Measurements from ENCODE around the gene LRFN4. TPM values are rescaled to one million over a fixed set of nuclear protein-coding genes. Genes with fewer than 3 reads are reported as not detected.

Gene LRFN4
- total RNA-seq, 2 donors from 2014 or later = 8.6 to 13.2 TPM

GRCh38 chr11:66866007-66866406, 9.1 kb downstream of the LRFN4 start:
- no peaks in the 10 kb centered on the region for H3K27me3 ChIP-seq
- no peaks in the 10 kb centered on the region for H3K4me1 ChIP-seq
- DNase-seq (ENCODE audit: low spot score) = no peak
- H3K36me3 ChIP-seq = no peaks in the 10 kb centered on the region
- TF ChIP-seq CTCF (IDR thresholded peaks at IDR 0.05) = no peak
- no peak overlapping the region for H3K27ac ChIP-seq
- H3K9me3 ChIP-seq = no peaks in the 10 kb centered on the region
- H3K4me3 ChIP-seq = no peak overlapping the region

DNA sequence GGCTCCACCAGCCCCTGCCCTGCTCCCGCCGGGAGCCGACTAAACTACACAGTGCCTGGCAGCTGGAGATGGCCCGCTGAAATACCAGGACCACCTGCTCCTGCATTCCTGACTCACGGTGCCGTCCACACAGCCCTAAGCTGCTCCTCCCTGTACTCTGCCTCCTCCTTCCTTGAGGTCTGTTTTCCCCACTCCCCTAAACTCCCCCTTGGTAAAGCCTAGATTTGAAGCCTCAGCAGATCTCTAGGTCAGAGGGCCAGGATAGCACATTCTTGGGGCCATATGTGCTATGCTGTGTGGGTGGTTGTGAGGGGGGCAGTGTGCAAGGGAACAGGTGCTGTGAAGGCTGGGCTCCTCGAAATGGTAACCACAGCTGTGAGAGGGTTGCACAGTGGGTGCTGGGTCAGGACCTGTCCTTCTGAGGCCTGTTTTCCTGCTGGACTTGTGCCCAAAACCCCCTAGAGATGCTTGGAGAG, 9.7 kb downstream of the LRFN4 start:
- Histone ChIP-seq H3K36me3 (no peaks in the 10 kb centered on the region), H3K9me3 (no peaks in the 10 kb centered on the region), H3K4me1 (no peaks in the 10 kb centered on the region), H3K4me3 (no peak overlapping the region), H3K27me3 (no peaks in the 10 kb centered on the region), H3K27ac (no peak overlapping the region)
- DNase-seq (ENCODE audit: low spot score) = no peak
- no peak for TF ChIP-seq CTCF (IDR thresholded peaks at IDR 0.05)

DNA sequence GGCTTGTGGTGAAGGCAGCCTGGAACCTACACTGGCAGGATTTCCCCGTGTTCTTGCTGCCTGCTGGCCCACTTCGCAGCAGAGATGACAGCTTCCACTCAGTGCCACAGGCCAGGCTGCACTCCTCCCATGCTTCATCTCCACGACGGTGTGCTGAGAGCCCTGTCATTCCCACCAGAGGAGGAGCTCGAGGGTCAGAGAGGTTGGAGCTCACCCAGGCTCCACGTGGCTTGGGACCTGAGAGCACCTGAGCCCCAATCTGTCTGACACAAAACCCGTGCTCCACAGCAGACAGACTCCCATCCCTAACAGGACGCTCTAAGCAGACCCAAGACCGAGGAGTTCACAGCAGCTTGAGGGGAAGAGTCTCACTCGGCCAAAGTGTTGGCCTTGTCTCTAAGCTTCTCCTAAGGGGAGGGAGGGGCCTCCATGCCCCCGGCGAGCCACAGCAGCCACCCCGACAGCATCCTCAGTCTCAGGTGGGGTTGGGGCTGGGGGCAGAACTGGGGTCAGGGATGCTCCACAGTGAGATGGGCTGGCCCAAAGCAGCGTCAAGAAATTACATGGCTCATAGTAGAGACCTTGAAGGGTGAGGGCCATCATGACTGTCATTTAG, 10.7 kb downstream of the LRFN4 start:
- Histone ChIP-seq H3K4me3 (no peak overlapping the region), H3K27ac (no peak overlapping the region), H3K36me3 (no peaks in the 10 kb centered on the region), H3K27me3 (no peaks in the 10 kb centered on the region), H3K9me3 (no peaks in the 10 kb centered on the region), H3K4me1 (no peaks in the 10 kb centered on the region)
- TF ChIP-seq CTCF (IDR thresholded peaks at IDR 0.05) = no peak
- DNase-seq (ENCODE audit: low spot score) = no peak

GRCh38 chr11:66868082-66868725, 11.3 kb downstream of the LRFN4 start:
- Histone ChIP-seq H3K9me3 (no peaks in the 10 kb centered on the region), H3K36me3 (no peaks in the 10 kb centered on the region), H3K4me3 (no peak overlapping the region), H3K27me3 (no peaks in the 10 kb centered on the region), H3K27ac (no peak overlapping the region), H3K4me1 (no peaks in the 10 kb centered on the region)
- no peak for DNase-seq (ENCODE audit: low spot score)
- TF ChIP-seq CTCF (IDR thresholded peaks at IDR 0.05) = no peak

DNA sequence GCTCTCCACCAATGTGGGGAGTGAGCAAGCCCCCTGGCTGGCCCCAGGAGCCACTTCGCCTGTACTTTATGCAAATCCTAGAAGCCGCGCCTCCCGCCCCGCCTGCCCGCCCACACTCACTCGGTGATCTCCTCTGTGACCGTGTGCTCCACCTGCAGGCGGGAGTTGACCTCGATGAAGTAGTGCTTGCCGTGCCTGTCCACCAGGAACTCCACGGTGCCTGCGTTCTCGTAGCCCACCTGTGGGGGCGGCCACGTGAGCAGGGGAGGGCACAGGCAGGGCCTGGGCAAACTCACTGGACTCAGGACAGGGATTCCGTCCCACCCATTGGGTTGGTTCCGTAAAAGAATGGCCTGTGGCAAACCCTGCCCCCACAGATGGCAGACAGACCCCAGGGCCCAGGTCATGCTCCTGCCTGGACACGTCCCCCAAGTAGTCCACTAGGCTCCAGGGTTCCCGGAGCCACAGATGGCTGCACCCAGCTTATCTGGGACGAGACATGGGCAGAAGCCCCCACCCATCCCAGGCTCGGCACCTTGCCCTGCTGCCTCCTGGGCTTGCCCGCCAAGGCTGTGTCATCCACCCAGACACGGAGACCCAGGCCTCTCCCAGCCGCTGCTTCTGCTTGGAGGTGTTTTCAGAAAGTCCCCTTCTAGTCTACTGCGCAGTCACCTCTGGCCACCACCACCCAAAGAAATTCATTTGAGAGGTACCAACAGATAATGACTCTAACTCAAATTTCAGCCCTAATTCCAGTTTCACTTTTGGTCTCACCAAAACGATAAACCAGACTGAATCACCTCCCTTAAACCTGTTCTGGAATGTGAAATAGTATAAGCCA, 12.1 kb downstream of the LRFN4 start:
- Histone ChIP-seq H3K9me3 (no peaks in the 10 kb centered on the region), H3K27me3 (no peaks in the 10 kb centered on the region), H3K36me3 (no peaks in the 10 kb centered on the region), H3K27ac (no peak overlapping the region), H3K4me1 (no peaks in the 10 kb centered on the region), H3K4me3 (no peak overlapping the region)
- no peak for DNase-seq (ENCODE audit: low spot score)
- no peak for TF ChIP-seq CTCF (IDR thresholded peaks at IDR 0.05)
